ENCODE results near the gene RPS8.
A peak's percentile ranks its signal among the peaks of the same experiment; 100 is the strongest.

Gene RPS8

GRCh38 chr1:44730741-44731512, 44.4 kb upstream of the RPS8 start, which contains the start of gene RNU5D-1 (continued):
- TF ChIP-seq TSHZ1 (tag by site-specific recombination; IDR thresholded peaks at IDR 0.05; ENCODE audit: borderline replicate concordance): 0 out of 2 replicates have a peak, but pooled peaks have one; percentile 7
- no peak for TF ChIP-seq ZNF19 (tag by site-specific recombination; IDR thresholded peaks at IDR 0.05; ENCODE audit: low read depth)
- TF ChIP-seq, protein P1, sequence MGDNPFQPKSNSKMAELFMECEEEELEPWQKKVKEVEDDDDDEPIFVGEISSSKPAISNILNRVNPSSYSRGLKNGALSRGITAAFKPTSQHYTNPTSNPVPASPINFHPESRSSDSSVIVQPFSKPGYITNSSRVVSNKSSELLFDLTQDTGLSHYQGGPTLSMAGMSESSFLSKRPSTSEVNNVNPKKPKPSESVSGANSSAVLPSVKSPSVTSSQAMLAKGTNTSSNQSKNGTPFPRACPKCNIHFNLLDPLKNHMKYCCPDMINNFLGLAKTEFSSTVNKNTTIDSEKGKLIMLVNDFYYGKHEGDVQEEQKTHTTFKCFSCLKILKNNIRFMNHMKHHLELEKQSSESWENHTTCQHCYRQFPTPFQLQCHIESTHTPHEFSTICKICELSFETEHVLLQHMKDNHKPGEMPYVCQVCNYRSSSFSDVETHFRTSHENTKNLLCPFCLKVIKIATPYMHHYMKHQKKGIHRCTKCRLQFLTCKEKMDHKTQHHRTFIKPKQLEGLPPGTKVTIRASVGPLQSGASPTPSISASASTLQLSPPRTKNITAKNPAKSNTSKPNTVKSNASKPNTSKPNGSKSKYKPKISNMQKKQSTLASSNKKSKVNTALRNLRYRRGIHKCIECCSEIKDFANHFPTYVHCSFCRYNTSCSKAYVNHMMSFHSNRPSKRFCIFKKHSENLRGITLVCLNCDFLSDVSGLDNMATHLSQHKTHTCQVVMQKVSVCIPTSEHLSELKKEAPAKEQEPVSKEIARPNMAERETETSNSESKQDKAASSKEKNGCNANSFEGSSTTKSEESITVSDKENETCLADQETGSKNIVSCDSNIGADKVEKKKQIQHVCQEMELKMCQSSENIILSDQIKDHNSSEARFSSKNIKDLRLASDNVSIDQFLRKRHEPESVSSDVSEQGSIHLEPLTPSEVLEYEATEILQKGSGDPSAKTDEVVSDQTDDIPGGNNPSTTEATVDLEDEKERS (tag by site-specific recombination; IDR thresholded peaks at IDR 0.05): no peak
- TF ChIP-seq ZSCAN16 (tag by site-specific recombination; IDR thresholded peaks at IDR 0.05): peak; percentile 59
- peak; percentile 96 for TF ChIP-seq PRDM6 (tag by site-specific recombination; IDR thresholded peaks at IDR 0.05)
- peak; percentile 45 for TF ChIP-seq KLF17 (tag by site-specific recombination; IDR thresholded peaks at IDR 0.05)
- TF ChIP-seq ZNF514 (tag by site-specific recombination; IDR thresholded peaks at IDR 0.05): no peak
- peak; percentile 90; the same call in 1 of the 2 replicates for TF ChIP-seq ZNF2 (tag by site-specific recombination; IDR thresholded peaks at IDR 0.05)
- TF ChIP-seq ZNF157 (tag by site-specific recombination; IDR thresholded peaks at IDR 0.05): no peak
- TF ChIP-seq ZNF549 (tag by site-specific recombination; IDR thresholded peaks at IDR 0.05): no peak
- TF ChIP-seq ZFP3 (tag by site-specific recombination; IDR thresholded peaks at IDR 0.05; ENCODE audit: low read depth): 0 out of 2 replicates have a peak, but pooled peaks have one; percentile 21
- no peak for TF ChIP-seq ZNF585B (tag by site-specific recombination; IDR thresholded peaks at IDR 0.05)
- TF ChIP-seq ZNF639 (tag by site-specific recombination; IDR thresholded peaks at IDR 0.05): peak; percentile 32
- TF ChIP-seq ZNF391 (tag by site-specific recombination; IDR thresholded peaks at IDR 0.05; ENCODE audit: borderline replicate concordance, low read depth): peak; percentile 70; the same call in 1 of the 2 replicates
- TF ChIP-seq ZNF544 (tag by site-specific recombination; IDR thresholded peaks at IDR 0.05): no peak
- TF ChIP-seq ZBTB26 (tag by site-specific recombination; optimal IDR thresholded peaks at IDR 0.05): peak; percentile 7
- TF ChIP-seq, protein P2, sequence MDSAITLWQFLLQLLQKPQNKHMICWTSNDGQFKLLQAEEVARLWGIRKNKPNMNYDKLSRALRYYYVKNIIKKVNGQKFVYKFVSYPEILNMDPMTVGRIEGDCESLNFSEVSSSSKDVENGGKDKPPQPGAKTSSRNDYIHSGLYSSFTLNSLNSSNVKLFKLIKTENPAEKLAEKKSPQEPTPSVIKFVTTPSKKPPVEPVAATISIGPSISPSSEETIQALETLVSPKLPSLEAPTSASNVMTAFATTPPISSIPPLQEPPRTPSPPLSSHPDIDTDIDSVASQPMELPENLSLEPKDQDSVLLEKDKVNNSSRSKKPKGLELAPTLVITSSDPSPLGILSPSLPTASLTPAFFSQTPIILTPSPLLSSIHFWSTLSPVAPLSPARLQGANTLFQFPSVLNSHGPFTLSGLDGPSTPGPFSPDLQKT (IDR thresholded peaks at IDR 0.05; ENCODE audit: borderline replicate concordance, low read depth, low read length): no peak
- TF ChIP-seq, protein P3, sequence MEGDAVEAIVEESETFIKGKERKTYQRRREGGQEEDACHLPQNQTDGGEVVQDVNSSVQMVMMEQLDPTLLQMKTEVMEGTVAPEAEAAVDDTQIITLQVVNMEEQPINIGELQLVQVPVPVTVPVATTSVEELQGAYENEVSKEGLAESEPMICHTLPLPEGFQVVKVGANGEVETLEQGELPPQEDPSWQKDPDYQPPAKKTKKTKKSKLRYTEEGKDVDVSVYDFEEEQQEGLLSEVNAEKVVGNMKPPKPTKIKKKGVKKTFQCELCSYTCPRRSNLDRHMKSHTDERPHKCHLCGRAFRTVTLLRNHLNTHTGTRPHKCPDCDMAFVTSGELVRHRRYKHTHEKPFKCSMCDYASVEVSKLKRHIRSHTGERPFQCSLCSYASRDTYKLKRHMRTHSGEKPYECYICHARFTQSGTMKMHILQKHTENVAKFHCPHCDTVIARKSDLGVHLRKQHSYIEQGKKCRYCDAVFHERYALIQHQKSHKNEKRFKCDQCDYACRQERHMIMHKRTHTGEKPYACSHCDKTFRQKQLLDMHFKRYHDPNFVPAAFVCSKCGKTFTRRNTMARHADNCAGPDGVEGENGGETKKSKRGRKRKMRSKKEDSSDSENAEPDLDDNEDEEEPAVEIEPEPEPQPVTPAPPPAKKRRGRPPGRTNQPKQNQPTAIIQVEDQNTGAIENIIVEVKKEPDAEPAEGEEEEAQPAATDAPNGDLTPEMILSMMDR (tag by site-specific recombination; IDR thresholded peaks at IDR 0.05): peak; percentile 72; the same call in 1 of the 2 replicates
- no peak for TF ChIP-seq PBX3 (CRISPR knock-in tag; IDR thresholded peaks at IDR 0.05)
- peak; percentile 67 for TF ChIP-seq ZNF610 (tag by site-specific recombination; IDR thresholded peaks at IDR 0.05; ENCODE audit: borderline replicate concordance)

Measured in HEK293 (cell line).